GM20000 (cell line): ENCODE measurements around the gene TGFB2.

Experiments
- DNase-seq: peaks from one replicate; pipeline ENCODE4 v3.0.0; 2012; ENCODE audit warnings: low spot score
- CTCF ChIP-seq: IDR thresholded peaks from 2 replicates; pipeline ENCODE4 v1.5.1; 2012; ENCODE audit warnings: mild to moderate bottlenecking, control low read depth; ENCODE audit errors: extremely low read depth, missing control alignments

TGFB2 gene

DNA sequence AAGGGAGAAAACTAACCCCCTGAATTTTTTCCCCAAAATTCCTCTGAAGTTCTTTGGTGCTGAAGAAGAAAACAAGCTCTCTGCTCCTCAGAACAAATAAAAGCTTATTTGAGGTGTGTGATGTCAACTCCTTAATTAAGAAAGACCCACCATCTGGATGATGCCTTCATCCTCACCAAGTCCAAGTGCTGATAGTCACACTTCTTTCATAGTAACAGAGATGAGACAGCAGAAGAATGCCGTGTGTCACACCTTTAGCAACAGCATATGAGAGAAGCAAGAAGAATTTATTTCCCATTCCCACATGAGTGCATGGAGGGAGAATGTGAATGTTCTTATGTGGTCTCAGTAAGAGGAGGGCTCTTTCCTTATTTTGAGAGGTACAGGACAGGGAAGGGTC is 91.2 kb downstream of the TGFB2 start:
- TF ChIP-seq CTCF = no peak
- DNase-seq = no peak

DNA sequence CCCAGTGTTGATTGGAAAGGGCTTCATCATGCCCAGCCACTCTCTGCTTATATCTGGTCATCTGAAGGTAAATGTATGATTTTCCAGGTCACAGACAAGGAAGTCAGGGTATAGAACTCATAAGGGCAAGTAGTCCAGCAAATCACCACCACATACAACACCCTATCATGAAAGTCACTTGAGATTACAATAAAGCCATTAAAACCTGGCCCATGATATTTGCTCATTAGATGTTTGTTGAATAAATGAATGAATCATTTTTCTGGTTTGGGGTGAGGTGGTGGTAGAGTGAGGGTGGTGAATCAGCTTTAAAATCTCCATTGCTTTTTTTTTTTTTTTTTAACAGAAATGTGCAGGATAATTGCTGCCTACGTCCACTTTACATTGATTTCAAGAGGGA is 91.9 kb downstream of the TGFB2 start:
- no peak for DNase-seq
- no peak for TF ChIP-seq CTCF

DNA sequence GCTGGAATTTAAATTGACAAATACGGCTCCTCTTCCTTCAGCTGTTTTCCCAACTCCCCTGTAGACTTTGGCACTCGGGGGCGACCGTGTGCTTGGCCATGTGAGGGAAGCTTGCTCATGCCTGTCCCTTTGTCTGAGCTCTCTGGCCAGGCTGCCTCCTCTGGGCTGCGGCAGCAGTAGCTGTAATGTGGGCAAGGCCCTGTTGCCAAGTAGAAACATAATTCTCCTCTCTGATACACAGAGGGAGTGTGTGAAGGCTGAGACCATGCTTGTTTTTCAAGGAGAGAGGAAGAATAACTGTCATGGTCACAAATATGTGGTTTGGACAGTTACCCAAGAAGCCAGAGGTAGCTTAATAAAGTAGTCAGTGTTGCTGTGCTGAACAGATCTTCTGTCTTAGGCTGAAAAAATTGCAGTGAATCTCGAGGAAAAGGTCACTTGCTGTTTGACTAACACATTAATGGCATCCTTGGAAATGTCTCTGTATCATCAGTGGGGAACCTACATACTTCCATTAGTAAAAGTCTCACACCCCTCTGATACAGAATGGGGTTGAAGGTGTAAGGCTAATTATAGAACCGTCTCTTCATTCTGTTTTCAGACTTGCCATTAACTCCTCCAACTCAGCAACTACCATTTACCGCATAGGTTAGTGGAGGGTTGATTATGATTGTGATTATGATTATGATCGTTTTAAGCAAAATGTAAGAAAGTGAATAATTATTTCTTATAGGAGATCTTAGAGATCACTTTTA is 94.6 kb downstream of the TGFB2 start:
- TF ChIP-seq CTCF = no peak
- DNase-seq = no peak

- DNase-seq = no peak
- no peak for TF ChIP-seq CTCF
Measured at GRCh38 chr1:218443255-218443654, 98.1 kb downstream of the TGFB2 start.

GRCh38 chr1:218444173-218444572 is 99.0 kb downstream of the TGFB2 start:
- no peak for DNase-seq

GRCh38 chr1:218444588-218444987 is 99.5 kb downstream of the TGFB2 start:
- no peak for DNase-seq

More at GRCh38 chr1:218444173-218444572, 99.0 kb downstream of the TGFB2 start:
- no peak for TF ChIP-seq CTCF

More at GRCh38 chr1:218444588-218444987, 99.5 kb downstream of the TGFB2 start:
- TF ChIP-seq CTCF = no peak
